HG03097 (cell line): ENCODE measurements around the gene PIAS2.
"Not testable (repeated sequence)": the region's sequence is repeated elsewhere in the genome, so short reads cannot be mapped to it uniquely, and the experiment has no call there.

ENCODE experiments used
- ATAC-seq: cut with Tn5 transposase; IDR thresholded peaks from one replicate; pipeline ENCODE4 v1.9.1; 2021; ENCODE audit not compliant: unreplicated experiment, low FRiP score

Gene PIAS2, protein sequence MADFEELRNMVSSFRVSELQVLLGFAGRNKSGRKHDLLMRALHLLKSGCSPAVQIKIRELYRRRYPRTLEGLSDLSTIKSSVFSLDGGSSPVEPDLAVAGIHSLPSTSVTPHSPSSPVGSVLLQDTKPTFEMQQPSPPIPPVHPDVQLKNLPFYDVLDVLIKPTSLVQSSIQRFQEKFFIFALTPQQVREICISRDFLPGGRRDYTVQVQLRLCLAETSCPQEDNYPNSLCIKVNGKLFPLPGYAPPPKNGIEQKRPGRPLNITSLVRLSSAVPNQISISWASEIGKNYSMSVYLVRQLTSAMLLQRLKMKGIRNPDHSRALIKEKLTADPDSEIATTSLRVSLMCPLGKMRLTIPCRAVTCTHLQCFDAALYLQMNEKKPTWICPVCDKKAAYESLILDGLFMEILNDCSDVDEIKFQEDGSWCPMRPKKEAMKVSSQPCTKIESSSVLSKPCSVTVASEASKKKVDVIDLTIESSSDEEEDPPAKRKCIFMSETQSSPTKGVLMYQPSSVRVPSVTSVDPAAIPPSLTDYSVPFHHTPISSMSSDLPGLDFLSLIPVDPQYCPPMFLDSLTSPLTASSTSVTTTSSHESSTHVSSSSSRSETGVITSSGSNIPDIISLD

GRCh38 chr18:46917108-46917802 lies at the start of gene PIAS2, which contains the start of gene KATNAL2:
PIAS2 (minus strand) TSS chr18:46917507; CDS start chr18:46917345, 162 bp downstream.
KATNAL2 (plus strand) TSS chr18:46917602; CDS start chr18:46946873, 29,271 bp downstream.
- peak; percentile 76 for ATAC-seq

DNA sequence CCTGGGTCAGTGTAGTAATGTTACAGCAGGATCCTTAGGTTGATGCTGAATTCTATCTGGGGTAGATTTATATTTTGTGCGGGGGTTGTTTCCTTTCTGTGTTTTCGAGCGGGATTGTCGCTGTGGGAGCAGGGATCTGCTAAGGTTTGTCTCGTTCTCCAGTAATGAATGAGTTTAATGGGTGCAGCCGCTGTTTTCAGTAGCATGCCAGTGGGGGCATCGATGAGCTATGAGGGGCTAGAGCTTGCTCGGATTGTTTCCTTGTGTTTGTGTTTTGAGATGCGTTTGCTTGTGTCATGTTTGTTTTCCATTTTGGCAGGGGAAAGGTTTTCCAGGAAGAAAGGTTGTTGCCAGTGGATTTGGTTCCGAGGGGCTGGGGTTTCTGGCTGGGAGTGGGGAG lies 49.0 kb upstream of the PIAS2 start:
- not testable (repeated sequence) for ATAC-seq

- not testable (repeated sequence) for ATAC-seq
These were observed 47.4 kb upstream of the PIAS2 start for GRCh38 chr18:46964579-46965293.

- not testable (repeated sequence) for ATAC-seq
These were observed 46.6 kb upstream of the PIAS2 start for GRCh38 chr18:46963656-46964578.

DNA sequence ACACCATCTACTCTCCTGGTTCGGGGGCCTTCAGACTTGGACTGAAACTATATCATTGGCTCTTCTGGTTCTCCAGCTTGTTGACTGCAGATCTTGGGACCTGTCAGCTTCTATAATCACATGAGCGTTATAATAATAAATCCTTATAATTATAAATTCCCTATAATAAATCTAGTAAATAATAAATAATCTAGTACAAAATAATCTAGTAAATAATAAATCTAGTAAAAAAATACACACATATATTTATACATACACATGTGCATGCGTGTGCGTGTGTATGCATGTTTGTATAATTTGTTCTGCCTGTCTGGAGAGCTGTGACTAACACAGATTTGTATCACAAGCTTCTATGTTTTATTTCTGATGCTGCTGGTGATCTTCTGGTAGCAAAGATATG lies 40.9 kb upstream of the PIAS2 start:
- no peak for ATAC-seq

DNA sequence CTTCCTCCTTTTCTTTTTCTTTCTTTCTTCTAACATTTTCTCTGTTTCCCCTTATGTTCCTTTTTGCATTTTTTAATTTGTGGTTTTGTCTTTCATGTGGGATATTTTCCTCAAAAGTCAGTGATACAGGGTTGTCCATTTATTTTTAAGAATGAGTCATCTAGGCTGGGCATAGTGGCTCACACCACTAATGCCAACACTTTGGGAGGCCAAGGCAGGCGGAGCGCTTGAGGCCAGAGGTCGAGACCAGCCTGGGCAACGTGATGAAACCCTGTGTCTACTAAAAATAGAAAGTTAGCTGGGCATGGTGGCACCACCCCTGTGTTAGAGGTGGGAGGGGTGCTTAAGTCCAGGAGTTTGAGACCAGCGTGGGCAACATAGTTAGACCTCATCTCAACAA lies 35.9 kb upstream of the PIAS2 start:
- ATAC-seq, result no peak

GRCh38 chr18:46950064-46950656 lies 32.9 kb upstream of the PIAS2 start:
- ATAC-seq, result no peak

GRCh38 chr18:46946656-46947282 lies 29.5 kb upstream of the PIAS2 start:
- ATAC-seq, result peak; percentile 96

- no peak for ATAC-seq
These were observed 25.3 kb upstream of the PIAS2 start for GRCh38 chr18:46942646-46943045.

- no peak for ATAC-seq
These were observed 22.8 kb upstream of the PIAS2 start for GRCh38 chr18:46939998-46940571.

GRCh38 chr18:46939337-46939963 lies 22.1 kb upstream of the PIAS2 start:
- ATAC-seq, result no peak

GRCh38 chr18:46920653-46921052 lies 3.3 kb upstream of the PIAS2 start:
- no peak for ATAC-seq

- ATAC-seq, result no peak
These were observed 2.8 kb upstream of the PIAS2 start for GRCh38 chr18:46920067-46920466.

DNA sequence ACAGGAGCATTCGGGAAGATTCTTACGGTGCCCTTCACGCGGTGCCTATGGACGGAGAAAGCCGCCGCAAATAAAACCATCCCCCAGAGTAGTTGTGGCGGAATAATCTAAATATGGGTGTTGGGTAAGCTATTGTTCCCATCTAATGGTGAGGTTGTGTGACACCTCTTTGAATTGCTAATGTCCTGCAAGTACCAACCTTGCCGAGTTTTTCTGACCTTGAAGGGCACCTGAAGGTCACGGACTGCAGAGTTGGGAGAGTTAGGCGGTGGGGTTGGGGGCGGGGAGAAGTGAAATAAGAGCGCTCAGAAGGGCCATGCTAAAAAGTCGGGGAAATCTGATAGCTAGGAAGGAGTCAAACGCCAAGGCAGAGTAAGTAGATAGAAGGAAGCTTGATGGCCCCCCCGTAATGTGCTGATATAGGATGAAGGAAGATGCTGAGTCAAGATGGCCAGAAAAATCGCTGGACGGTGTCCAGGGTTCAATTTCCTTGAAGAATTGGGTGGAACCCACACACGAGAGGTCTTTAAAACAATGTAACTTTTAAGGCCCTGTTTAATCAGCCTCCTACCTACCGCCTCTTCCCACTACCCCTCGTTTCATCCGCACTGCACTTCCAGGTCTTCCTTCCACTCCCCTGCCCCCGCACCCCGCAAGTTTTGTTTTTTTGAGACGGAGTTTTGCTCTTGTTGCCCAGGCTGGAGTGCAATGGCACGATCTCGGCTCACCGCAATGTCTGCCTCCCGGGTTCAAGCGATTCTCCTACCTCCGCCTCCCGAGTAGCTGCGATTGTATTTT lies 695 bp upstream of the PIAS2 start:
- peak; percentile 11 for ATAC-seq

DNA sequence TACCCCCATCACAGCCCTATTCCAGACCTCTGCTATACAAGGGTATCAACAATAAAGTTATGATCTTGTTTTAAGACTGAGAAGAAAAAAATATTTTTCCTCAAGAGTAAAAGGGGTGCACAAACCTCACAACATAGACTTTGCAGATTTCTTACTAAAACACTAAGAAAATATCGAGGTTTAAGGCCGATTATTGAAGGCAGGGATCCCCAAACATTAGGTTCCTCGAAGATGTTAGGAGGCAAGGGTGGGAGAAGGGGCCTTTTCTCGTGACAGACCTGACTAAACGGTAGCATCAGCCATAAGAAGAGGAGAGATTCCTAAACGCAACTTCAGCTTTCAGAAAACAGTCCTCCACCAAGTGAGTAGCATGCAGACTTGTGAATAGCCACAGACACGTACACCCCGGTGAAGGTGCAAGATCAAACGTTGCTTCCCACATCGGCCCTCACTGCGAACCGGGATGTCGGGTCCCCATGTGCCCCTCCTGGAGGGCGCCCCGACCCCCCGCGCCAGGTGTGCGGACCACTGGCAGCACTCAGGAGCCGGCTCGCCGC lies 678 bp downstream of the PIAS2 start:
- peak; percentile 38 for ATAC-seq

DNA sequence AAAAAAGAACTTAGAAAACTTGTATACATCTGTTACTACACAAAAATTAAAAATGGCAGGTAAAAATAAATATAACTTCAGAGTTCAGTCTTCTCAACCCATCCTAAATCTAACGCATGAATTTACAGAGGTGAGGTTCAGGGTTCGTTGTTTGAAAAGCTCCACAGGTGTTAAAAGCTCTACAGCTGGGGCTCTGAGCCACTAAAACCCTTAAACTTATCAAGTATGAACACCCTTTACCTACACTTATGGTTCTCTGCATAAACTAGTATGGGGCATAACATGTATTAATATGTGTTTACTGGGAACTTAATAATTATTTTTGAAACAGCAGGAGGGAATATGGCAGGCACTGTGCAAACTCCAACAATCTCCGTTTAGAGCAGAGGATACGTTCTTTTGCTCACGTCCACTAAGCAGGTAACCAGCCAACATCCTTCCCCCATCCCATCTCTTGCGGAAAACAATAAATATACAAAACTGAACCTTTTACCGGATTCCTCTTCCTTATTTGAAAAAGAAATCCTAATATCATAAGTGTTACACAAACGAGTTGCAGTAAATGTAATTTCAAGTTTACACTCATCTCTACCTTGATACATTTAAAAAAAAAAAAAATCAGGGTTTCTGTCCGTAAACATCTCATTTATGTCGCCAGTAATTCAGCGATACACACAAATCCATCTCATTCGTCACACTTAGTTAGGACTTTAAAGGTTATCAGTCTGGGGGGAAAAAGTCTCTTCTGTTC lies 1.3 kb downstream of the PIAS2 start:
- ATAC-seq, result no peak
